Loucy (cell line): ENCODE measurements around the gene IL17C.

Experiments
- H2AFZ ChIP-seq: fragments of 200-600 bp; sonication (generic); 2 replicates; pipeline ENCODE4 v1.6.0; 2016; ENCODE audit warnings: antibody characterized with exemption, mild to moderate bottlenecking, low read length, moderate library complexity
- H3F3A ChIP-seq: fragments of 200-600 bp; 2 replicates; pipeline ENCODE4 v1.6.0; 2016; ENCODE audit warnings: antibody characterized with exemption, low read depth, mild to moderate bottlenecking
- H3K27me3 ChIP-seq: fragments of 200-600 bp; sonication (generic); 2 replicates; pipeline ENCODE4 v1.6.1; 2014; ENCODE audit warnings: low read length, mild to moderate bottlenecking; ENCODE audit not compliant: insufficient read depth, poor library complexity, severe bottlenecking
- H3K36me3 ChIP-seq: fragments of 200-600 bp; sonication (generic); 2 replicates; pipeline ENCODE4 v1.6.1; 2016; ENCODE audit warnings: low read length; ENCODE audit not compliant: insufficient read depth
- H3K4me1 ChIP-seq: fragments of 200-600 bp; sonication (generic); 2 replicates; pipeline ENCODE4 v1.5.1; 2014; ENCODE audit warnings: low read length, mild to moderate bottlenecking; ENCODE audit not compliant: insufficient read depth, poor library complexity, severe bottlenecking
- H3K4me2 ChIP-seq: fragments of 200-600 bp; sonication (generic); 2 replicates; pipeline ENCODE4 v1.6.0; 2014; ENCODE audit warnings: antibody characterized with exemption, low read length, low read depth, mild to moderate bottlenecking; ENCODE audit not compliant: poor library complexity, severe bottlenecking
- H3K4me3 ChIP-seq: fragments of 200-600 bp; sonication (generic); 2 replicates; pipeline ENCODE4 v1.5.1; 2014; ENCODE audit warnings: low read length, mild to moderate bottlenecking, mixed read lengths; ENCODE audit not compliant: poor library complexity, severe bottlenecking
- H3K79me2 ChIP-seq: fragments of 200-600 bp; sonication (generic); 2 replicates; pipeline ENCODE4 v1.6.1; 2014; ENCODE audit warnings: low read length; ENCODE audit not compliant: insufficient read depth
- H3K9ac ChIP-seq: fragments of 200-600 bp; sonication (generic); 2 replicates; pipeline ENCODE4 v1.6.0; 2014; ENCODE audit warnings: mild to moderate bottlenecking, low read depth, low read length, moderate library complexity; ENCODE audit not compliant: poor library complexity, severe bottlenecking
- H3K9me2 ChIP-seq: fragments of 200-600 bp; sonication (generic); replicated peaks from 2 replicates; pipeline ENCODE4 v1.6.1; 2016; ENCODE audit warnings: low read depth, low read length, mixed read lengths
- H3K9me3 ChIP-seq: fragments of 200-600 bp; sonication (generic); 2 replicates; pipeline ENCODE4 v1.6.1; 2014; ENCODE audit warnings: mild to moderate bottlenecking, antibody characterized with exemption, low read length, low read depth; ENCODE audit not compliant: insufficient read depth
- H4K20me1 ChIP-seq: fragments of 200-600 bp; sonication (generic); 2 replicates; pipeline ENCODE4 v1.6.0; 2014; ENCODE audit warnings: antibody characterized with exemption, low read length, mild to moderate bottlenecking; ENCODE audit not compliant: insufficient read depth, poor library complexity, severe bottlenecking
- CTCF ChIP-seq: fragments of 200-600 bp; sonication (generic); conservative IDR thresholded peaks from 2 replicates; pipeline ENCODE4 v1.5.1; 2014; ENCODE audit warnings: mild to moderate bottlenecking, antibody characterized with exemption, low read length
- EZH2phosphoT487 ChIP-seq: fragments of 200-600 bp; IDR thresholded peaks from 2 replicates; pipeline ENCODE4 v1.6.1; 2018; ENCODE audit warnings: antibody characterized with exemption, mild to moderate bottlenecking, moderate library complexity, borderline replicate concordance

The IL17C gene

GRCh38 chr16:88616320-88616719 lies 22.1 kb upstream of the IL17C start:
- Histone ChIP-seq H3K9me2 (no peaks in the 10 kb centered on the region), H3K79me2 (no peaks in the 10 kb centered on the region), H3K4me2 (no peak overlapping the region), H3K27me3 (no peaks in the 10 kb centered on the region), H3K4me3 (no peak overlapping the region), H4K20me1 (no peaks in the 10 kb centered on the region), H3K9ac (no peak overlapping the region), H3F3A (no peaks in the 10 kb centered on the region), H3K36me3 (peaks cover 3% of the 10 kb centered on the region; the same call in 1 of the 2 replicates), H3K9me3 (no peaks in the 10 kb centered on the region), H2AFZ (no peak overlapping the region), H3K4me1 (no peaks in the 10 kb centered on the region)
- no peak for TF ChIP-seq EZH2phosphoT487

DNA sequence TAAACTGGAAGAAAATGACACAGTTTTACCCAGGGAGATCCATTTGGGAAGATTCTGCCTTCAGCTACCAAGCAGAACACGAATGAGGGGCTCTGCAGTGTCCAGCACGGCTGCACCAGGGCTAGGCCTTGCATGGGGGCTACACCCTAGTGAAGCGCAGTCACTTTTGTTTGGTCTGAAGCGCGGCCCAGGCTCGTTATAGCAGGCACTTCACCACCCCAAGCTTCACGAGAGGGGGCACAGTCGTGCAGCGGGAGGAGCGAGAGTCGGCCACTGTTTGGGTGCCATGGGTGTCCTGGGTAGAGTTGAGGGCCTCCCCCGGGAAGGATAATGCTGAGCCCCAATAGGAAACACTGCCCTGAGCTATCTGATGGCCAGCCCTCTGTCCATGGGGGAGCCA lies 21.6 kb upstream of the IL17C start:
- Histone ChIP-seq H3K9me2 (no peaks in the 10 kb centered on the region), H3K79me2 (no peaks in the 10 kb centered on the region), H3K4me2 (no peak overlapping the region), H3K4me1 (no peaks in the 10 kb centered on the region), H3K9me3 (no peaks in the 10 kb centered on the region), H3K36me3 (peaks cover 3% of the 10 kb centered on the region; the same call in 1 of the 2 replicates), H2AFZ (no peak overlapping the region), H3F3A (no peaks in the 10 kb centered on the region), H3K27me3 (no peaks in the 10 kb centered on the region), H3K4me3 (no peak overlapping the region), H3K9ac (no peak overlapping the region), H4K20me1 (no peaks in the 10 kb centered on the region)
- no peak for TF ChIP-seq EZH2phosphoT487
- TF ChIP-seq CTCF: no peak

GRCh38 chr16:88617268-88618031 lies 20.9 kb upstream of the IL17C start:
- no peak overlapping the region for H3K4me2 ChIP-seq
- no peaks in the 10 kb centered on the region for H3K79me2 ChIP-seq
- H3K4me3 ChIP-seq: no peak overlapping the region
- no peaks in the 10 kb centered on the region for H3K4me1 ChIP-seq
- H3K36me3 ChIP-seq: peaks cover 6% of the 10 kb centered on the region; the same call in 1 of the 2 replicates
- H3K9me2 ChIP-seq: no peaks in the 10 kb centered on the region
- no peak overlapping the region for H2AFZ ChIP-seq
- no peaks in the 10 kb centered on the region for H3F3A ChIP-seq
- H4K20me1 ChIP-seq: no peaks in the 10 kb centered on the region
- H3K9me3 ChIP-seq: no peaks in the 10 kb centered on the region
- TF ChIP-seq EZH2phosphoT487 (no peak), CTCF (no peak)
- no peaks in the 10 kb centered on the region for H3K27me3 ChIP-seq
- H3K9ac ChIP-seq: no peak overlapping the region
